Body of pancreas (tissue), 4 donors: ENCODE measurements around the gene MRPS18A.

ENCODE experiments used
- CTCF ChIP-seq, 7 experiments: fragments of 450-650 bp in 4 of 7; fragments of 200-600 bp in 3 of 7; sonication (generic) in 3 of 7; IDR thresholded peaks; one replicate each; pipeline ENCODE4 v1.5.1; 2016 to 2019; ENCODE audit warnings: antibody characterized with exemption in 7 of 7
- POLR2A ChIP-seq, 3 donors: fragments of 450-650 bp; IDR thresholded peaks; one replicate each; pipeline ENCODE4 v1.6.1; 2016; ENCODE audit warnings: antibody characterized with exemption in 3 of 3, mild to moderate bottlenecking in 2 of 3

GRCh38 chr6:43673444-43674084, 14.0 kb downstream of the MRPS18A start:
- TF ChIP-seq CTCF (IDR thresholded peaks at IDR 0.05) (no peak), POLR2A (IDR thresholded peaks at IDR 0.05) (no peak)
